ENCODE data around the gene SLC16A2.

The SLC16A2 gene

GRCh38 chrX:74536832-74537371 is 115.6 kb downstream of the SLC16A2 start:
- no peak for DNase-seq (ENCODE audit: low read depth)

DNA sequence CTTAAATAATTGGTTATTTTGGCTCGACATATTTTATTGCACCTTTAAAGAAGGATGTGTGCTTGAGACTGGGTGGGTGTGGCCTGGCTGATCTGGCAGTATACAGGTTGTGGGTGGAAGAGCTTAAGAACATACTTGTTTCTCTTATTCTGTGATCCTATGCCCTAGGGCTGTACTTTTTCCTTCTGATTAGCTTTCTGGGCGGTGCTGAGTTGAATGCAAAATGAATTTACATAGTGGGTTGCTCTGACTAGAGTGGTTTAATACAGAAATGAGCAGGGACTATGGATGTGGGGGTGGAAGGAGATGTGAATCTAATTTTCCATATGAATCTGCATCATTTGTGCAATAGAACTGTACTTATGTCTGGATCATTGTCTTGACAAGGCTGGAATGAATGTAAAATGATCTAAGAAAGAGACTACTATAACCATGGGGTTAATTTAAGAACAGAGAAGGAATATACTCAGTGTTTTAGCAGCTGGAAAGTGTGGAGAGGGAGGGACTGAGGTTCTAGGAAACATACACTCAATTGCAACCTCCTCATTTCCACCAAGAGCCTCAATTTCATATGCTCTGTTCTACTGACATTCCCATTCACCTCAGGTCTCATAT is 119.4 kb downstream of the SLC16A2 start:
- no peak for DNase-seq (ENCODE audit: low read depth)

GRCh38 chrX:74545880-74546523 is 124.7 kb downstream of the SLC16A2 start:
- DNase-seq (ENCODE audit: low read depth) = no peak

- DNase-seq (ENCODE audit: low read depth) = no peak
These were observed 125.7 kb downstream of the SLC16A2 start for GRCh38 chrX:74546984-74547383.

DNA sequence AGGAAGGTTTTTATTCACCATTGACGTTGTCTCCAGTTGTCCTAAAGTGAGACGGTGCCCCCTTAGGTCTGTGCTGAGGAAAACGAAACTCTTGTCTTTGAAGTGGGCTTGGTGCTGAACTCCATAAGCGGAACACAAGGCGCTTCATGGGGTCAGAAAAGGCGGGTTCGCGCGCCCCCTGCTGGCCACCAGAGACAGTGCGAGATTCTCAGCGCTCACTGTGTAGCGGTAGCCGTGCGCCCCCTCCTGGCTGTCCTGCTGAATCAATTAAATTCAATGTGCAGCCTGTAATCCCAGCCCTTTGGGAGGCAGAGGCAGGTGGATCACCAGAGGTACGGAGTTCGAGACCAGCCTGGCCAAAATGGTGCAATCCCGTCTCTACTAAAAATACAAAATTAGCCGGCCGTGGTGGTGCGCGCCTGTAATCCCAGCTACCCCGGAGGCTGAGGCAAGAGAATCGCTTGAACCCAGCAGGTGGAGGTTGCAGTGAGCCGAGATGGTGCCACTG is 129.1 kb downstream of the SLC16A2 start:
- peak; percentile 78 for DNase-seq (ENCODE audit: low read depth)

GRCh38 chrX:74551934-74552333 is 130.6 kb downstream of the SLC16A2 start:
- DNase-seq (ENCODE audit: low read depth) = no peak

- no peak for DNase-seq (ENCODE audit: low read depth)
These were observed 136.1 kb downstream of the SLC16A2 start for GRCh38 chrX:74557378-74557777.

- no peak for DNase-seq (ENCODE audit: low read depth)
These were observed 156.8 kb downstream of the SLC16A2 start for GRCh38 chrX:74578137-74578536.

DNA sequence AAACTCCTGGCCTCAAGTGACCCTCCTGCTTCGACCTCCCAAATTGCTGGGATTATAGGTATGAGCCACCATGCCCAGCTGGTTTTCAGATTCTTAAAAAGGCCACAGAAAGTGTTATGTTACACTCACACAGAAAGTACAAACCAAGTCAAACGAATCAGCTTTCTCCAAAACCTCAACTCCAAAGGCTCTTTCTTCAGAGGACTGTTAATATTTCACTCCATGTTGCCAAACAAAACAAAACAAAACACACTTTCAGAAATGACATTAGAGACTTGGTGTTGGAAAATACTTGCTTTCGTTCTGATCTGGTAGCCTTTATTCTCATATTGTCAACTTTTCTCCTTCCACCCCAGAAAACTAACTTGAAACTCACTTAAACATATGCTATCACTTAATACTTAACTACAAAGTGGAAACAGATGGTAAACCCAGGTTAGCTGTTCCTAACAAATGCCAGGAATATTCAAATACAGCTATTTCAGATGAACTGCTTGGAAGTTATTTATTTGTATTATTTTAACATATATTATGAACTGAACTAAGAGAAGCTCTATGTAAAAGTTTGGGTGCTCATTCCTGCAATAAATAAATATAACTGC is 158.4 kb downstream of the SLC16A2 start:
- DNase-seq (ENCODE audit: low read depth) = no peak

Data from activated T-cell treated with anti-CD3 and anti-CD28 coated beads for 1 hour (primary cell).